Measurements from ENCODE around the gene HAL. TPM values are rescaled to one million over a fixed set of nuclear protein-coding genes. Genes with fewer than 3 reads are reported as not detected.

The HAL gene
- total and polyA plus RNA-seq, 4 donors = 62.4 to 174 (median 119) TPM

DNA sequence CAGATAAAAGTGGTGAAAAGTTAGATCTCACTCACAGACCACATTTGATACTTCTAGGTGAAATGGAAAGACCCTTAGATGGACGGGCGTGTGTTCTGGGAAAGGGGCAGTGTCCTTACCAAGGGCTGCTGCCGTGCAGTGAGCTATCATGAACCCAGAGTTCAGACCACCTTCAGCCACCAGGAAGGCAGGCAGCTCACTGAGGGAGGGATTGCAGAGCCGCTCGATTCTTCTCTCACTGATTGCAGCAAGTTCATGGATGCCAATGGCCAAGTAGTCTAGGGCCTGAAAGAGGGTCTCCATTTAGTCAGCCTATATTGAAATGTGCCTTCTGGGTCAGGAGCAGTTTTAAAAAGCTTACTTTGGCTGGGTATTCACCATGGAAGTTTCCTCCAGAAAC lies 15.7 kb downstream of the HAL start:
- Histone ChIP-seq H3K4me1 (ENCODE audit: control insufficient read depth in 4 of 4, insufficient read depth in 4 of 4, low read length in 3 of 4) (peaks cover 4 to 33% (median 26%) of the 10 kb centered on the region in 4 donors), H3K27me3 (ENCODE audit: control insufficient read depth in 4 of 4, insufficient read depth in 4 of 4, low read length in 3 of 4) (no peaks in the 10 kb centered on the region), H3K9me3 (ENCODE audit: control insufficient read depth in 4 of 4, low read length in 3 of 4) (no peaks in the 10 kb centered on the region), H3K4me3 (ENCODE audit: low read depth in 1 of 3, low read length in 3 of 3) (no peak overlapping the region), H3K9ac (ENCODE audit: low read depth in 1 of 2, low read length in 2 of 2) (no peak overlapping the region), H3K27ac (ENCODE audit: low read depth in 1 of 2, low read length in 2 of 2) (no peak overlapping the region), H3K36me3 (ENCODE audit: control insufficient read depth in 4 of 4, insufficient read depth in 3 of 4, low read depth in 1 of 4, low read length in 3 of 4) (peaks cover 2 to 45% (median 31%) of the 10 kb centered on the region in 4 donors)
- no peak for DNase-seq (ENCODE audit: low spot score)
- 95% methylated on average over 5 of the region's 5 CpGs for WGBS
- TF ChIP-seq CTCF (IDR thresholded peaks at IDR 0.05; ENCODE audit: low read depth, low read length, missing input control) (no peak), FOXA1 (IDR thresholded peaks at IDR 0.05) (no peak), FOXA2 (IDR thresholded peaks at IDR 0.05) (no peak), HNF4G (IDR thresholded peaks at IDR 0.05) (no peak), GABPA (IDR thresholded peaks at IDR 0.05 in 1 of 2, conservative IDR thresholded peaks at IDR 0.05 in 1 of 2) (no peak), YY1 (IDR thresholded peaks at IDR 0.05) (no peak), EGR1 (IDR thresholded peaks at IDR 0.05; ENCODE audit: low read depth in 2 of 2) (no peak), HNF4A (conservative IDR thresholded peaks at IDR 0.05) (no peak), TAF1 (conservative IDR thresholded peaks at IDR 0.05) (no peak), SP1 (IDR thresholded peaks at IDR 0.05) (no peak), RAD21 (IDR thresholded peaks at IDR 0.05) (no peak), JUND (IDR thresholded peaks at IDR 0.05) (no peak)
- TF ChIP-seq, protein P1, sequence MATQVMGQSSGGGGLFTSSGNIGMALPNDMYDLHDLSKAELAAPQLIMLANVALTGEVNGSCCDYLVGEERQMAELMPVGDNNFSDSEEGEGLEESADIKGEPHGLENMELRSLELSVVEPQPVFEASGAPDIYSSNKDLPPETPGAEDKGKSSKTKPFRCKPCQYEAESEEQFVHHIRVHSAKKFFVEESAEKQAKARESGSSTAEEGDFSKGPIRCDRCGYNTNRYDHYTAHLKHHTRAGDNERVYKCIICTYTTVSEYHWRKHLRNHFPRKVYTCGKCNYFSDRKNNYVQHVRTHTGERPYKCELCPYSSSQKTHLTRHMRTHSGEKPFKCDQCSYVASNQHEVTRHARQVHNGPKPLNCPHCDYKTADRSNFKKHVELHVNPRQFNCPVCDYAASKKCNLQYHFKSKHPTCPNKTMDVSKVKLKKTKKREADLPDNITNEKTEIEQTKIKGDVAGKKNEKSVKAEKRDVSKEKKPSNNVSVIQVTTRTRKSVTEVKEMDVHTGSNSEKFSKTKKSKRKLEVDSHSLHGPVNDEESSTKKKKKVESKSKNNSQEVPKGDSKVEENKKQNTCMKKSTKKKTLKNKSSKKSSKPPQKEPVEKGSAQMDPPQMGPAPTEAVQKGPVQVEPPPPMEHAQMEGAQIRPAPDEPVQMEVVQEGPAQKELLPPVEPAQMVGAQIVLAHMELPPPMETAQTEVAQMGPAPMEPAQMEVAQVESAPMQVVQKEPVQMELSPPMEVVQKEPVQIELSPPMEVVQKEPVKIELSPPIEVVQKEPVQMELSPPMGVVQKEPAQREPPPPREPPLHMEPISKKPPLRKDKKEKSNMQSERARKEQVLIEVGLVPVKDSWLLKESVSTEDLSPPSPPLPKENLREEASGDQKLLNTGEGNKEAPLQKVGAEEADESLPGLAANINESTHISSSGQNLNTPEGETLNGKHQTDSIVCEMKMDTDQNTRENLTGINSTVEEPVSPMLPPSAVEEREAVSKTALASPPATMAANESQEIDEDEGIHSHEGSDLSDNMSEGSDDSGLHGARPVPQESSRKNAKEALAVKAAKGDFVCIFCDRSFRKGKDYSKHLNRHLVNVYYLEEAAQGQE (IDR thresholded peaks at IDR 0.05) = no peak
- TF ChIP-seq, protein P2, sequence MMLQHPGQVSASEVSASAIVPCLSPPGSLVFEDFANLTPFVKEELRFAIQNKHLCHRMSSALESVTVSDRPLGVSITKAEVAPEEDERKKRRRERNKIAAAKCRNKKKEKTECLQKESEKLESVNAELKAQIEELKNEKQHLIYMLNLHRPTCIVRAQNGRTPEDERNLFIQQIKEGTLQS (IDR thresholded peaks at IDR 0.05) = no peak
- TF ChIP-seq, protein P3, sequence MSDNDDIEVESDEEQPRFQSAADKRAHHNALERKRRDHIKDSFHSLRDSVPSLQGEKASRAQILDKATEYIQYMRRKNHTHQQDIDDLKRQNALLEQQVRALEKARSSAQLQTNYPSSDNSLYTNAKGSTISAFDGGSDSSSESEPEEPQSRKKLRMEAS (IDR thresholded peaks at IDR 0.05) = no peak

DNA sequence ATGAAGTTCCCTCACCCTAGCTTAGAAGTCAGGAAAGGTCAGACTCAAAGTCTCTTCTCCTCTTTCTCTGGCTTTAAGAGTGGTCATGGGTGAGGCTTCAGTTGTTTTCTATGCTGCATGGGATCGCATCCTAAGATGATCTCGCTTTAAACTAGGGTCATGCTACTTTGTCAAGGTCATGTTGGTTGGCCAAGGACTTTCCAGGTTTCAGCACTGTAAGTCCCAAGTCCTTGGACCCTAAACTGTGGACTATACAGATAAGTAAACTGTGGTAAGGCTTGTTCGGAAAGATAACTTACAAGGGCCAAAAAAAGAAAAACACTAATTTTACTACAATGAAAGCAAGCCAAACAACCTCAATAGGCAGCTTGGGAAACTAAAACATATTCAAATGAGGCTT lies 17.4 kb downstream of the HAL start:
- H3K27ac ChIP-seq (ENCODE audit: low read depth in 1 of 2, low read length in 2 of 2) = no peak overlapping the region

More for the DNA sequence above, 17.4 kb downstream of the HAL start:
- Histone ChIP-seq H3K27me3 (ENCODE audit: control insufficient read depth in 4 of 4, insufficient read depth in 4 of 4, low read length in 3 of 4) (no peaks in the 10 kb centered on the region), H3K9me3 (ENCODE audit: control insufficient read depth in 4 of 4, low read length in 3 of 4) (no peaks in the 10 kb centered on the region), H3K4me3 (ENCODE audit: low read depth in 1 of 3, low read length in 3 of 3) (no peak overlapping the region), H3K4me1 (ENCODE audit: control insufficient read depth in 4 of 4, insufficient read depth in 4 of 4, low read length in 3 of 4) (peaks cover 4 to 38% (median 27%) of the 10 kb centered on the region in 4 donors), H3K36me3 (ENCODE audit: control insufficient read depth in 4 of 4, insufficient read depth in 3 of 4, low read depth in 1 of 4, low read length in 3 of 4) (peaks cover 2 to 46% (median 31%) of the 10 kb centered on the region in 4 donors), H3K9ac (ENCODE audit: low read depth in 1 of 2, low read length in 2 of 2) (no peak overlapping the region)
- WGBS = 78% methylated on average over 3 of the region's 3 CpGs
- TF ChIP-seq, protein P4, sequence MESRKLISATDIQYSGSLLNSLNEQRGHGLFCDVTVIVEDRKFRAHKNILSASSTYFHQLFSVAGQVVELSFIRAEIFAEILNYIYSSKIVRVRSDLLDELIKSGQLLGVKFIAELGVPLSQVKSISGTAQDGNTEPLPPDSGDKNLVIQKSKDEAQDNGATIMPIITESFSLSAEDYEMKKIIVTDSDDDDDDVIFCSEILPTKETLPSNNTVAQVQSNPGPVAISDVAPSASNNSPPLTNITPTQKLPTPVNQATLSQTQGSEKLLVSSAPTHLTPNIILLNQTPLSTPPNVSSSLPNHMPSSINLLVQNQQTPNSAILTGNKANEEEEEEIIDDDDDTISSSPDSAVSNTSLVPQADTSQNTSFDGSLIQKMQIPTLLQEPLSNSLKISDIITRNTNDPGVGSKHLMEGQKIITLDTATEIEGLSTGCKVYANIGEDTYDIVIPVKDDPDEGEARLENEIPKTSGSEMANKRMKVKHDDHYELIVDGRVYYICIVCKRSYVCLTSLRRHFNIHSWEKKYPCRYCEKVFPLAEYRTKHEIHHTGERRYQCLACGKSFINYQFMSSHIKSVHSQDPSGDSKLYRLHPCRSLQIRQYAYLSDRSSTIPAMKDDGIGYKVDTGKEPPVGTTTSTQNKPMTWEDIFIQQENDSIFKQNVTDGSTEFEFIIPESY (IDR thresholded peaks at IDR 0.05) = no peak
- TF ChIP-seq HNF4A (conservative IDR thresholded peaks at IDR 0.05) = peak; percentile 34 to 66
- no peak for TF ChIP-seq EGR1 (IDR thresholded peaks at IDR 0.05; ENCODE audit: low read depth in 2 of 2)
- TF ChIP-seq RXRA (IDR thresholded peaks at IDR 0.05) = no peak
- TF ChIP-seq, protein P1 (IDR thresholded peaks at IDR 0.05) = no peak
- TF ChIP-seq FOXA1 (IDR thresholded peaks at IDR 0.05) = no peak
- TF ChIP-seq JUND (IDR thresholded peaks at IDR 0.05) = no peak
- DNase-seq (ENCODE audit: low spot score) = no peak
